T-helper 2 cell treated with Interferon-gamma antibody and Interleukin-4, amounts not matched to agents 5 μg/mL and 100 μg/mL, for 36 hours (primary cell): ENCODE data around the gene TTLL11.

Experiments
- DNase-seq: peaks from one replicate; pipeline ENCODE4 v3.0.0; 2021; ENCODE audit warnings: low spot score
- H3K27ac Mint-ChIP-seq: one replicate; pipeline ENCODE4 v1.8.0; 2021; ENCODE audit warnings: mild to moderate bottlenecking, mixed read lengths
- H3K27me3 Mint-ChIP-seq: one replicate; pipeline ENCODE4 v1.8.0; 2021; ENCODE audit warnings: low read depth, mixed read lengths
- H3K36me3 Mint-ChIP-seq: one replicate; pipeline ENCODE4 v1.8.0; 2021; ENCODE audit warnings: low read depth, mixed read lengths
- H3K4me1 Mint-ChIP-seq: one replicate; pipeline ENCODE4 v1.8.0; 2021; ENCODE audit warnings: low read depth, mixed read lengths
- H3K4me3 Mint-ChIP-seq: one replicate; pipeline ENCODE4 v1.8.0; 2022; ENCODE audit warnings: mild to moderate bottlenecking, moderate library complexity, mixed read lengths
- H3K9me3 Mint-ChIP-seq: one replicate; pipeline ENCODE4 v1.8.0; 2021; ENCODE audit warnings: mixed read lengths

TTLL11 gene

GRCh38 chr9:122129969-122130368, 36.9 kb upstream of the TTLL11 start:
- Mint-ChIP-seq H3K4me3 (no peak overlapping the region), H3K4me1 (peaks cover 8% of the 10 kb centered on the region), H3K27me3 (peaks cover 36% of the 10 kb centered on the region), H3K9me3 (no peaks in the 10 kb centered on the region), H3K27ac (no peak overlapping the region), H3K36me3 (no peaks in the 10 kb centered on the region)
- no peak for DNase-seq

GRCh38 chr9:122128969-122129343, 35.8 kb upstream of the TTLL11 start:
- DNase-seq: no peak
- Mint-ChIP-seq H3K4me1 (peaks cover 8% of the 10 kb centered on the region), H3K9me3 (no peaks in the 10 kb centered on the region), H3K4me3 (no peak overlapping the region), H3K27ac (no peak overlapping the region), H3K36me3 (no peaks in the 10 kb centered on the region), H3K27me3 (peaks cover 45% of the 10 kb centered on the region)

GRCh38 chr9:122128007-122128968, 35.2 kb upstream of the TTLL11 start:
- Mint-ChIP-seq H3K4me3 (no peak overlapping the region), H3K4me1 (peaks cover 8% of the 10 kb centered on the region), H3K9me3 (no peaks in the 10 kb centered on the region), H3K36me3 (no peaks in the 10 kb centered on the region), H3K27ac (no peak overlapping the region), H3K27me3 (peaks cover 45% of the 10 kb centered on the region)
- DNase-seq: no peak

- no peak for DNase-seq
- H3K27ac Mint-ChIP-seq: no peak overlapping the region
- peaks cover 8% of the 10 kb centered on the region for H3K4me1 Mint-ChIP-seq
- H3K27me3 Mint-ChIP-seq: peaks cover 45% of the 10 kb centered on the region
- no peaks in the 10 kb centered on the region for H3K36me3 Mint-ChIP-seq
- H3K4me3 Mint-ChIP-seq: no peak overlapping the region
- no peaks in the 10 kb centered on the region for H3K9me3 Mint-ChIP-seq
These were observed 34.3 kb upstream of the TTLL11 start for GRCh38 chr9:122127396-122127798.

GRCh38 chr9:122126331-122127261, 33.5 kb upstream of the TTLL11 start:
- peak overlapping the region; percentile 64 for H3K4me3 Mint-ChIP-seq
- H3K4me1 Mint-ChIP-seq: peaks cover 8% of the 10 kb centered on the region
- H3K36me3 Mint-ChIP-seq: no peaks in the 10 kb centered on the region
- H3K27ac Mint-ChIP-seq: no peak overlapping the region
- DNase-seq: no peak
- H3K9me3 Mint-ChIP-seq: no peaks in the 10 kb centered on the region
- peaks cover 45% of the 10 kb centered on the region for H3K27me3 Mint-ChIP-seq

- H3K36me3 Mint-ChIP-seq: no peaks in the 10 kb centered on the region
- peaks cover 39% of the 10 kb centered on the region for H3K27me3 Mint-ChIP-seq
- no peak overlapping the region for H3K27ac Mint-ChIP-seq
- H3K4me3 Mint-ChIP-seq: peak overlapping the region; percentile 64
- peaks cover 8% of the 10 kb centered on the region for H3K4me1 Mint-ChIP-seq
- DNase-seq: no peak
- H3K9me3 Mint-ChIP-seq: no peaks in the 10 kb centered on the region
These were observed 32.6 kb upstream of the TTLL11 start for GRCh38 chr9:122125509-122126330.

- H3K27ac Mint-ChIP-seq: no peak overlapping the region
- H3K27me3 Mint-ChIP-seq: peaks cover 37% of the 10 kb centered on the region
- H3K9me3 Mint-ChIP-seq: no peaks in the 10 kb centered on the region
- DNase-seq: peak; percentile 65
- H3K4me3 Mint-ChIP-seq: peak overlapping the region; percentile 9
- H3K36me3 Mint-ChIP-seq: no peaks in the 10 kb centered on the region
- H3K4me1 Mint-ChIP-seq: peaks cover 8% of the 10 kb centered on the region
These were observed 32.0 kb upstream of the TTLL11 start for GRCh38 chr9:122125158-122125508.

GRCh38 chr9:122124528-122124927, 31.4 kb upstream of the TTLL11 start:
- Mint-ChIP-seq H3K36me3 (no peaks in the 10 kb centered on the region), H3K27me3 (peaks cover 37% of the 10 kb centered on the region), H3K4me3 (no peak overlapping the region), H3K4me1 (peaks cover 8% of the 10 kb centered on the region), H3K27ac (no peak overlapping the region), H3K9me3 (no peaks in the 10 kb centered on the region)
- DNase-seq: no peak

- Mint-ChIP-seq H3K9me3 (no peaks in the 10 kb centered on the region), H3K27ac (no peak overlapping the region), H3K27me3 (peaks cover 32% of the 10 kb centered on the region), H3K36me3 (no peaks in the 10 kb centered on the region), H3K4me3 (no peak overlapping the region), H3K4me1 (peaks cover 8% of the 10 kb centered on the region)
- DNase-seq: no peak
These were observed 30.9 kb upstream of the TTLL11 start for GRCh38 chr9:122124048-122124447.

- H3K4me3 Mint-ChIP-seq: no peak overlapping the region
- H3K9me3 Mint-ChIP-seq: no peaks in the 10 kb centered on the region
- no peaks in the 10 kb centered on the region for H3K36me3 Mint-ChIP-seq
- H3K4me1 Mint-ChIP-seq: peaks cover 8% of the 10 kb centered on the region
- peaks cover 32% of the 10 kb centered on the region for H3K27me3 Mint-ChIP-seq
- peak; percentile 60 for DNase-seq
- no peak overlapping the region for H3K27ac Mint-ChIP-seq
These were observed 30.0 kb upstream of the TTLL11 start for GRCh38 chr9:122122903-122123632.

GRCh38 chr9:122122468-122122867, 29.4 kb upstream of the TTLL11 start:
- Mint-ChIP-seq H3K27me3 (peaks cover 28% of the 10 kb centered on the region), H3K36me3 (no peaks in the 10 kb centered on the region), H3K4me1 (peaks cover 8% of the 10 kb centered on the region), H3K4me3 (no peak overlapping the region), H3K9me3 (no peaks in the 10 kb centered on the region), H3K27ac (no peak overlapping the region)
- DNase-seq: no peak

- Mint-ChIP-seq H3K27me3 (peaks cover 24% of the 10 kb centered on the region), H3K27ac (no peak overlapping the region), H3K4me1 (peaks cover 8% of the 10 kb centered on the region), H3K4me3 (no peak overlapping the region), H3K9me3 (no peaks in the 10 kb centered on the region), H3K36me3 (no peaks in the 10 kb centered on the region)
- DNase-seq: no peak
These were observed 28.8 kb upstream of the TTLL11 start for GRCh38 chr9:122121931-122122330.

GRCh38 chr9:122121391-122121790, 28.3 kb upstream of the TTLL11 start:
- peaks cover 20% of the 10 kb centered on the region for H3K27me3 Mint-ChIP-seq
- no peaks in the 10 kb centered on the region for H3K9me3 Mint-ChIP-seq
- no peaks in the 10 kb centered on the region for H3K36me3 Mint-ChIP-seq
- DNase-seq: no peak
- H3K4me3 Mint-ChIP-seq: no peak overlapping the region
- peaks cover 5% of the 10 kb centered on the region for H3K4me1 Mint-ChIP-seq
- no peak overlapping the region for H3K27ac Mint-ChIP-seq
